ENCODE measurements around the gene JUP.

DNA sequence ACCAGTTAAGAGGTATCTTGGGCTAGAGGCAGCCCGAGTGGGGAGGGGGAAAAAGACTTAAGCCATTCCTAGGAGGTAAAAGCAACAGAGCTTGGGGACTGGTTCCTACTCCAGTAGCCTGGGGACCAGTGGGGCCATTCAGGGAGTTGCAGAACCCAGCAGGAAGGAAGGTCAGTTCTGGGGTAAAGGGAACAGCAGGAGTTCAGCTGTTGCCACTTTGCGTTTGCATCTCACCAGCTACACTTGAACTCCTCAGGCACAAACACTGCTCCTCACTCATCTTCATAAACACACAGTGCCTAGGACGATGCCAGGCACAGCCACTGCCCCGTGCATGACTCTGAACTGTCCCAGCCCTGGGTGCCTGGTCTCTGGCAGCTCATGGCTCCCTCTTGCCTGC, 56.0 kb downstream of the JUP start:
- TF ChIP-seq CTCF (conservative IDR thresholded peaks at IDR 0.05; ENCODE audit: low read depth, low read length) (no peak), EZH2 (IDR thresholded peaks at IDR 0.05; ENCODE audit: low read length, unreplicated experiment) (no peak)
